ENCODE results near the gene GRAMD1C.
A peak's percentile ranks its signal among the peaks of the same experiment; 100 is the strongest.

The GRAMD1C gene

GRCh38 chr3:113895964-113896363 lies 57.4 kb downstream of the GRAMD1C start:
- H3K4me3 ChIP-seq (ENCODE audit: low read length in 2 of 2), result no peak overlapping the region
- no peaks in the 10 kb centered on the region for H3K36me3 ChIP-seq (ENCODE audit: control insufficient read depth in 2 of 2, insufficient read depth in 2 of 2, low read length in 2 of 2)
- H3K4me1 ChIP-seq (ENCODE audit: control insufficient read depth in 2 of 2, insufficient read depth in 2 of 2, low read length in 2 of 2), result no peaks in the 10 kb centered on the region
- H3K27ac ChIP-seq (ENCODE audit: low read depth in 2 of 2, low read length in 2 of 2), result no peak overlapping the region
- no peaks in the 10 kb centered on the region for H3K27me3 ChIP-seq (ENCODE audit: control insufficient read depth in 2 of 2, insufficient read depth in 2 of 2, low read length in 2 of 2)
- H3K9me3 ChIP-seq (ENCODE audit: control insufficient read depth in 2 of 2, low read length in 2 of 2), result no peaks in the 10 kb centered on the region
- H3K9ac ChIP-seq (ENCODE audit: low read depth in 1 of 2, low read length in 2 of 2), result no peak overlapping the region

- peak overlapping the region; percentile 54 to 79 for H3K4me3 ChIP-seq (ENCODE audit: low read length in 2 of 2)
Observed at GRCh38 chr3:113896930-113897329, 58.3 kb downstream of the GRAMD1C start.

GRCh38 chr3:113897373-113897777 lies 58.8 kb downstream of the GRAMD1C start:
- Histone ChIP-seq H3K27ac (ENCODE audit: low read depth in 2 of 2, low read length in 2 of 2) (peak overlapping the region; percentile 59 to 69), H3K4me3 (ENCODE audit: low read length in 2 of 2) (peak overlapping the region; percentile 54 to 79), H3K36me3 (ENCODE audit: control insufficient read depth in 2 of 2, insufficient read depth in 2 of 2, low read length in 2 of 2) (no peaks in the 10 kb centered on the region), H3K9ac (ENCODE audit: low read depth in 1 of 2, low read length in 2 of 2) (peak overlapping the region; percentile 29 to 65), H3K4me1 (ENCODE audit: control insufficient read depth in 2 of 2, insufficient read depth in 2 of 2, low read length in 2 of 2) (no peaks in the 10 kb centered on the region), H3K9me3 (ENCODE audit: control insufficient read depth in 2 of 2, low read length in 2 of 2) (no peaks in the 10 kb centered on the region), H3K27me3 (ENCODE audit: control insufficient read depth in 2 of 2, insufficient read depth in 2 of 2, low read length in 2 of 2) (no peaks in the 10 kb centered on the region)

More at GRCh38 chr3:113896930-113897329, 58.3 kb downstream of the GRAMD1C start:
- Histone ChIP-seq H3K4me1 (ENCODE audit: control insufficient read depth in 2 of 2, insufficient read depth in 2 of 2, low read length in 2 of 2) (no peaks in the 10 kb centered on the region), H3K27ac (ENCODE audit: low read depth in 2 of 2, low read length in 2 of 2) (no peak overlapping the region), H3K9ac (ENCODE audit: low read depth in 1 of 2, low read length in 2 of 2) (peak overlapping the region in 1 of 2 donors; percentile 29), H3K9me3 (ENCODE audit: control insufficient read depth in 2 of 2, low read length in 2 of 2) (no peaks in the 10 kb centered on the region), H3K27me3 (ENCODE audit: control insufficient read depth in 2 of 2, insufficient read depth in 2 of 2, low read length in 2 of 2) (no peaks in the 10 kb centered on the region), H3K36me3 (ENCODE audit: control insufficient read depth in 2 of 2, insufficient read depth in 2 of 2, low read length in 2 of 2) (no peaks in the 10 kb centered on the region)

GRCh38 chr3:113898892-113899291 lies 60.3 kb downstream of the GRAMD1C start:
- no peaks in the 10 kb centered on the region for H3K36me3 ChIP-seq (ENCODE audit: control insufficient read depth in 2 of 2, insufficient read depth in 2 of 2, low read length in 2 of 2)
- H3K9me3 ChIP-seq (ENCODE audit: control insufficient read depth in 2 of 2, low read length in 2 of 2), result no peaks in the 10 kb centered on the region
- H3K27me3 ChIP-seq (ENCODE audit: control insufficient read depth in 2 of 2, insufficient read depth in 2 of 2, low read length in 2 of 2), result no peaks in the 10 kb centered on the region
- H3K27ac ChIP-seq (ENCODE audit: low read depth in 2 of 2, low read length in 2 of 2), result no peak overlapping the region
- peak overlapping the region in 1 of 2 donors; percentile 10 for H3K4me3 ChIP-seq (ENCODE audit: low read length in 2 of 2)
- H3K4me1 ChIP-seq (ENCODE audit: control insufficient read depth in 2 of 2, insufficient read depth in 2 of 2, low read length in 2 of 2), result no peaks in the 10 kb centered on the region
- no peak overlapping the region for H3K9ac ChIP-seq (ENCODE audit: low read depth in 1 of 2, low read length in 2 of 2)

- H3K36me3 ChIP-seq (ENCODE audit: control insufficient read depth in 2 of 2, insufficient read depth in 2 of 2, low read length in 2 of 2), result no peaks in the 10 kb centered on the region
- peak overlapping the region in 1 of 2 donors; percentile 15 for H3K27ac ChIP-seq (ENCODE audit: low read depth in 2 of 2, low read length in 2 of 2)
- H3K27me3 ChIP-seq (ENCODE audit: control insufficient read depth in 2 of 2, insufficient read depth in 2 of 2, low read length in 2 of 2), result no peaks in the 10 kb centered on the region
- H3K4me1 ChIP-seq (ENCODE audit: control insufficient read depth in 2 of 2, insufficient read depth in 2 of 2, low read length in 2 of 2), result peaks cover 2 to 3% of the 10 kb centered on the region in 2 donors
- H3K4me3 ChIP-seq (ENCODE audit: low read length in 2 of 2), result no peak overlapping the region
- no peak overlapping the region for H3K9ac ChIP-seq (ENCODE audit: low read depth in 1 of 2, low read length in 2 of 2)
- no peaks in the 10 kb centered on the region for H3K9me3 ChIP-seq (ENCODE audit: control insufficient read depth in 2 of 2, low read length in 2 of 2)
Observed at GRCh38 chr3:113906568-113907140, 68.1 kb downstream of the GRAMD1C start.

GRCh38 chr3:113908133-113908532 lies 69.5 kb downstream of the GRAMD1C start:
- peaks cover 2 to 3% of the 10 kb centered on the region in 2 donors for H3K4me1 ChIP-seq (ENCODE audit: control insufficient read depth in 2 of 2, insufficient read depth in 2 of 2, low read length in 2 of 2)
- H3K9me3 ChIP-seq (ENCODE audit: control insufficient read depth in 2 of 2, low read length in 2 of 2), result no peaks in the 10 kb centered on the region
- H3K4me3 ChIP-seq (ENCODE audit: low read length in 2 of 2), result no peak overlapping the region
- H3K9ac ChIP-seq (ENCODE audit: low read depth in 1 of 2, low read length in 2 of 2), result no peak overlapping the region
- H3K36me3 ChIP-seq (ENCODE audit: control insufficient read depth in 2 of 2, insufficient read depth in 2 of 2, low read length in 2 of 2), result no peaks in the 10 kb centered on the region
- no peak overlapping the region for H3K27ac ChIP-seq (ENCODE audit: low read depth in 2 of 2, low read length in 2 of 2)
- H3K27me3 ChIP-seq (ENCODE audit: control insufficient read depth in 2 of 2, insufficient read depth in 2 of 2, low read length in 2 of 2), result no peaks in the 10 kb centered on the region

GRCh38 chr3:113910966-113911365 lies 72.4 kb downstream of the GRAMD1C start:
- peaks cover 2 to 3% of the 10 kb centered on the region in 2 donors for H3K4me1 ChIP-seq (ENCODE audit: control insufficient read depth in 2 of 2, insufficient read depth in 2 of 2, low read length in 2 of 2)
- H3K27me3 ChIP-seq (ENCODE audit: control insufficient read depth in 2 of 2, insufficient read depth in 2 of 2, low read length in 2 of 2), result no peaks in the 10 kb centered on the region
- H3K36me3 ChIP-seq (ENCODE audit: control insufficient read depth in 2 of 2, insufficient read depth in 2 of 2, low read length in 2 of 2), result peaks cover 0 to under 1% of the 10 kb centered on the region in 2 donors
- no peak overlapping the region for H3K27ac ChIP-seq (ENCODE audit: low read depth in 2 of 2, low read length in 2 of 2)
- H3K9me3 ChIP-seq (ENCODE audit: control insufficient read depth in 2 of 2, low read length in 2 of 2), result no peaks in the 10 kb centered on the region
- H3K9ac ChIP-seq (ENCODE audit: low read depth in 1 of 2, low read length in 2 of 2), result no peak overlapping the region
- no peak overlapping the region for H3K4me3 ChIP-seq (ENCODE audit: low read length in 2 of 2)

- no peaks in the 10 kb centered on the region for H3K4me1 ChIP-seq (ENCODE audit: control insufficient read depth in 2 of 2, insufficient read depth in 2 of 2, low read length in 2 of 2)
- no peak overlapping the region for H3K27ac ChIP-seq (ENCODE audit: low read depth in 2 of 2, low read length in 2 of 2)
- H3K9ac ChIP-seq (ENCODE audit: low read depth in 1 of 2, low read length in 2 of 2), result no peak overlapping the region
- H3K27me3 ChIP-seq (ENCODE audit: control insufficient read depth in 2 of 2, insufficient read depth in 2 of 2, low read length in 2 of 2), result no peaks in the 10 kb centered on the region
- peak overlapping the region in 1 of 2 donors; percentile 53 for H3K4me3 ChIP-seq (ENCODE audit: low read length in 2 of 2)
- no peaks in the 10 kb centered on the region for H3K9me3 ChIP-seq (ENCODE audit: control insufficient read depth in 2 of 2, low read length in 2 of 2)
- H3K36me3 ChIP-seq (ENCODE audit: control insufficient read depth in 2 of 2, insufficient read depth in 2 of 2, low read length in 2 of 2), result peaks cover 0 to 2% of the 10 kb centered on the region in 2 donors
Observed at GRCh38 chr3:113912552-113913236, 74.1 kb downstream of the GRAMD1C start.

- Histone ChIP-seq H3K27me3 (ENCODE audit: control insufficient read depth in 2 of 2, insufficient read depth in 2 of 2, low read length in 2 of 2) (no peaks in the 10 kb centered on the region), H3K9ac (ENCODE audit: low read depth in 1 of 2, low read length in 2 of 2) (no peak overlapping the region), H3K27ac (ENCODE audit: low read depth in 2 of 2, low read length in 2 of 2) (no peak overlapping the region), H3K36me3 (ENCODE audit: control insufficient read depth in 2 of 2, insufficient read depth in 2 of 2, low read length in 2 of 2) (peaks cover 0 to 2% of the 10 kb centered on the region in 2 donors), H3K9me3 (ENCODE audit: control insufficient read depth in 2 of 2, low read length in 2 of 2) (no peaks in the 10 kb centered on the region), H3K4me1 (ENCODE audit: control insufficient read depth in 2 of 2, insufficient read depth in 2 of 2, low read length in 2 of 2) (no peaks in the 10 kb centered on the region), H3K4me3 (ENCODE audit: low read length in 2 of 2) (no peak overlapping the region)
Observed at GRCh38 chr3:113914646-113915045, 76.1 kb downstream of the GRAMD1C start.

GRCh38 chr3:113927556-113927955 lies 89.0 kb downstream of the GRAMD1C start:
- no peaks in the 10 kb centered on the region for H3K9me3 ChIP-seq (ENCODE audit: control insufficient read depth in 2 of 2, low read length in 2 of 2)
- no peak overlapping the region for H3K4me3 ChIP-seq (ENCODE audit: low read length in 2 of 2)
- H3K27ac ChIP-seq (ENCODE audit: low read depth in 2 of 2, low read length in 2 of 2), result no peak overlapping the region
- no peaks in the 10 kb centered on the region for H3K27me3 ChIP-seq (ENCODE audit: control insufficient read depth in 2 of 2, insufficient read depth in 2 of 2, low read length in 2 of 2)
- H3K4me1 ChIP-seq (ENCODE audit: control insufficient read depth in 2 of 2, insufficient read depth in 2 of 2, low read length in 2 of 2), result no peaks in the 10 kb centered on the region
- peaks cover 0 to 2% of the 10 kb centered on the region in 2 donors for H3K36me3 ChIP-seq (ENCODE audit: control insufficient read depth in 2 of 2, insufficient read depth in 2 of 2, low read length in 2 of 2)
- no peak overlapping the region for H3K9ac ChIP-seq (ENCODE audit: low read depth in 1 of 2, low read length in 2 of 2)
